ENCODE results near the gene NEK8. TPM values are rescaled to one million over a fixed set of nuclear protein-coding genes. Genes with fewer than 3 reads are reported as not detected.

The NEK8 gene
- total and polyA plus RNA-seq, 9 of the 15 experiments (the other 6 are each of a cell fraction or from before 2014, with no cell fraction given), result 0.98 to 16.6 (median 4.6) TPM

DNA sequence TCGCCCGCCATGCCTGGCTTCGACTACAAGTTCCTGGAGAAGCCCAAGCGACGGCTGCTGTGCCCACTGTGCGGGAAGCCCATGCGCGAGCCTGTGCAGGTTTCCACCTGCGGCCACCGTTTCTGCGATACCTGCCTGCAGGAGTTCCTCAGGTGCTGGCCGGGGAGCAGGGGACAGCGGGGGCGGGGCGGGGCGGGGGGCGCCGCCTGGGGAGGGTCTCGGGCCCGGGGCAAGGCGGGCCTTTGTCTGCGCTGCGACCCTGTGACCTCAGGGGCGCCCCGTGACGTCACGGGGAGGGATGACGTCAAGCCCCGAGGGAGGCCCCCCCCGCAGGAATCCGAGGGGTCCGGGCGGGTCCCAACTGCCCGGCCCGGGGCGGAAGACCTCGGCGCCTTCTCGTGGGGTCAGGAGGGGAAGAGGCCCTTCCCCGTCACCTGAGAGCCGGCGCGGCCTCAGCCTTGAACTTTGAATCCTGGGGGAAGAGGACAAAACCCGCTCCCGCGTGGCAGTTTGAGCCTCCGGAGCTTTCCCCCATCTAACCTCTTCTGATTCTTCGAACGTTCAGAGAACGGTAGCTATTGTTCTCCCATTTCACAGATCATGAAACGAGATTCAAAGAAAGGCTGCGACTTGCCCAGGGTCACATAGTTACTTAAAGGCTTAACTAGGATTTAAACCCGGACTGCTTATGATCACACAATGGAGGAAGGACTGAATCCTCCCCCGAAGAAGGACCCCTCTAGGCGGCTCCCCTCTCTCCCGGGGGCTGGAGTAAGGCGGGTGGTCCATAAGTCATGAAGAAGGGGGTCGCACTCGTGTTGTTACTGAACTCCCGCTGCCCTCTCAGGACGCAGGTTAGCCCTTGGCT lies 15.8 kb downstream of the NEK8 start (continued):
- TF ChIP-seq UBTF (IDR thresholded peaks at IDR 0.05; ENCODE audit: borderline replicate concordance in 1 of 2, low read depth in 2 of 2, low read length in 2 of 2) (no peak), FOSL1 (tag; conservative IDR thresholded peaks at IDR 0.05) (peak; percentile 39; the same call in 1 of the 2 replicates), ZBTB17 (CRISPR knock-in tag; IDR thresholded peaks at IDR 0.05) (0 out of 2 replicates have a peak, but pooled peaks have one; percentile 6), ZFX (CRISPR knock-in tag; IDR thresholded peaks at IDR 0.05) (peak; percentile 65), NCOA1 (IDR thresholded peaks at IDR 0.05; ENCODE audit: low read depth) (peak; percentile 93), MAX (CRISPR knock-in tag; IDR thresholded peaks at IDR 0.05) (peak; percentile 94), ZNF444 (CRISPR knock-in tag; IDR thresholded peaks at IDR 0.05) (no peak), POLR2A (conservative IDR thresholded peaks at IDR 0.05) (peak; percentile 67; the same call in 1 of the 2 replicates), EGR1 (conservative IDR thresholded peaks at IDR 0.05) (0 out of 2 replicates have a peak, but pooled peaks have one; percentile 7), REST (IDR thresholded peaks at IDR 0.05; ENCODE audit: borderline replicate concordance) (no peak), REST (CRISPR knock-in tag; IDR thresholded peaks at IDR 0.05; ENCODE audit: low read depth) (no peak; the same call in 1 of the 2 replicates)
- TF ChIP-seq, protein P1, sequence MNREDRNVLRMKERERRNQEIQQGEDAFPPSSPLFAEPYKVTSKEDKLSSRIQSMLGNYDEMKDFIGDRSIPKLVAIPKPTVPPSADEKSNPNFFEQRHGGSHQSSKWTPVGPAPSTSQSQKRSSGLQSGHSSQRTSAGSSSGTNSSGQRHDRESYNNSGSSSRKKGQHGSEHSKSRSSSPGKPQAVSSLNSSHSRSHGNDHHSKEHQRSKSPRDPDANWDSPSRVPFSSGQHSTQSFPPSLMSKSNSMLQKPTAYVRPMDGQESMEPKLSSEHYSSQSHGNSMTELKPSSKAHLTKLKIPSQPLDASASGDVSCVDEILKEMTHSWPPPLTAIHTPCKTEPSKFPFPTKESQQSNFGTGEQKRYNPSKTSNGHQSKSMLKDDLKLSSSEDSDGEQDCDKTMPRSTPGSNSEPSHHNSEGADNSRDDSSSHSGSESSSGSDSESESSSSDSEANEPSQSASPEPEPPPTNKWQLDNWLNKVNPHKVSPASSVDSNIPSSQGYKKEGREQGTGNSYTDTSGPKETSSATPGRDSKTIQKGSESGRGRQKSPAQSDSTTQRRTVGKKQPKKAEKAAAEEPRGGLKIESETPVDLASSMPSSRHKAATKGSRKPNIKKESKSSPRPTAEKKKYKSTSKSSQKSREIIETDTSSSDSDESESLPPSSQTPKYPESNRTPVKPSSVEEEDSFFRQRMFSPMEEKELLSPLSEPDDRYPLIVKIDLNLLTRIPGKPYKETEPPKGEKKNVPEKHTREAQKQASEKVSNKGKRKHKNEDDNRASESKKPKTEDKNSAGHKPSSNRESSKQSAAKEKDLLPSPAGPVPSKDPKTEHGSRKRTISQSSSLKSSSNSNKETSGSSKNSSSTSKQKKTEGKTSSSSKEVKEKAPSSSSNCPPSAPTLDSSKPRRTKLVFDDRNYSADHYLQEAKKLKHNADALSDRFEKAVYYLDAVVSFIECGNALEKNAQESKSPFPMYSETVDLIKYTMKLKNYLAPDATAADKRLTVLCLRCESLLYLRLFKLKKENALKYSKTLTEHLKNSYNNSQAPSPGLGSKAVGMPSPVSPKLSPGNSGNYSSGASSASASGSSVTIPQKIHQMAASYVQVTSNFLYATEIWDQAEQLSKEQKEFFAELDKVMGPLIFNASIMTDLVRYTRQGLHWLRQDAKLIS (CRISPR knock-in tag; IDR thresholded peaks at IDR 0.05), result peak; percentile 48

Data from K562 (cell line).